IMR-90 (cell line): ENCODE results near the gene MAPK8IP1. TPM values are rescaled to one million over a fixed set of nuclear protein-coding genes. Genes with fewer than 3 reads are reported as not detected.

Experiments
- ATAC-seq: fragments of 200-7000 bp; cut with Tn5 transposase; 2 replicates; pipeline ENCODE4 v1.9.1; 2020; ENCODE audit warnings: low read depth, mild to moderate bottlenecking, moderate library complexity
- BruUV-seq: library from RNA; stranded (reverse); fragments of 400-500 nt; replicated peaks from 2 replicates; lab custom pipeline; 2021; lab: Mats Ljungman, UMichigan
- CTCF ChIA-PET: fragments of 300-600 bp; formaldehyde crosslinking; extraction: SDS; loops from one replicate; lab custom pipeline; 2021; ENCODE audit warnings: antibody characterized with exemption; lab: Yijun Ruan, JAX
- POLR2A ChIA-PET: fragments of 300-600 bp; sonication (Branson Sonifier 250); formaldehyde crosslinking; loops from one replicate; lab custom pipeline; 2022; ENCODE audit warnings: antibody characterized with exemption; ENCODE audit not compliant: unreplicated experiment; lab: Charles Lee
- DNase-seq: peaks from one replicate; pipeline ENCODE4 v3.0.0; 2013
- H2AFZ ChIP-seq: replicated peaks from 2 replicates; pipeline ENCODE3; 2013; ENCODE audit warnings: low read length, mild to moderate bottlenecking; ENCODE audit not compliant: poor library complexity
- H2AK5ac ChIP-seq: 2 replicates; pipeline ENCODE4 v1.6.1; 2013; ENCODE audit warnings: low read depth, low read length, inconsistent platforms
- H2AK9ac ChIP-seq: replicated peaks from 2 replicates; pipeline ENCODE3; 2013; ENCODE audit warnings: mild to moderate bottlenecking, low read depth, low read length, moderate library complexity; ENCODE audit not compliant: poor library complexity
- H2BK120ac ChIP-seq: 2 replicates; pipeline ENCODE4 v1.6.1; 2013; ENCODE audit warnings: low read depth, low read length, inconsistent platforms
- H2BK15ac ChIP-seq: 3 replicates; pipeline ENCODE4 v1.6.1; 2013; ENCODE audit warnings: low read depth, low read length, inconsistent platforms
- H2BK20ac ChIP-seq: 2 replicates; pipeline ENCODE4 v1.6.1; 2013; ENCODE audit warnings: low read depth, mild to moderate bottlenecking, inconsistent platforms, low read length, moderate library complexity
- H2BK5ac ChIP-seq: 2 replicates; pipeline ENCODE4 v1.6.1; 2013; ENCODE audit warnings: mild to moderate bottlenecking, low read depth, low read length, inconsistent platforms; ENCODE audit not compliant: poor library complexity, severe bottlenecking
- H3K14ac ChIP-seq: replicated peaks from 2 replicates; pipeline ENCODE4 v1.6.1; 2013; ENCODE audit warnings: low read depth, low read length, inconsistent platforms
- H3K18ac ChIP-seq: 2 replicates; pipeline ENCODE4 v1.6.1; 2013; ENCODE audit warnings: low read depth, low read length, control low read depth
- H3K23ac ChIP-seq: 2 replicates; pipeline ENCODE4 v1.6.1; 2013; ENCODE audit warnings: low read depth, low read length, inconsistent platforms
- H3K27ac ChIP-seq: 2 replicates; pipeline ENCODE4 v1.5.1; 2013; ENCODE audit warnings: mild to moderate bottlenecking, control low read depth, low read length; ENCODE audit not compliant: insufficient read depth
- H3K27me3 ChIP-seq: 2 replicates; pipeline ENCODE4 v1.6.1; 2013; ENCODE audit warnings: low read length; ENCODE audit not compliant: control insufficient read depth, insufficient read depth
- H3K36me3 ChIP-seq: 2 replicates; pipeline ENCODE4 v1.6.1; 2013; ENCODE audit warnings: low read length, mixed read lengths; ENCODE audit not compliant: control insufficient read depth, insufficient read depth
- H3K4ac ChIP-seq: 2 replicates; pipeline ENCODE4 v1.6.1; 2013; ENCODE audit warnings: low read depth, low read length, inconsistent platforms
- H3K4me1 ChIP-seq: 2 replicates; pipeline ENCODE4 v1.6.1; 2013; ENCODE audit warnings: low read length, mixed read lengths; ENCODE audit not compliant: control insufficient read depth, insufficient read depth
- H3K4me2 ChIP-seq: 2 replicates; pipeline ENCODE4 v1.6.1; 2013; ENCODE audit warnings: low read depth, mild to moderate bottlenecking, control low read depth, low read length, moderate library complexity
- H3K4me3 ChIP-seq: 2 replicates; pipeline ENCODE4 v1.5.1; 2013; ENCODE audit warnings: low read depth, mild to moderate bottlenecking, control low read depth, low read length, moderate library complexity; ENCODE audit not compliant: insufficient read depth
- H3K56ac ChIP-seq: 2 replicates; pipeline ENCODE4 v1.6.1; 2013; ENCODE audit warnings: low read length, inconsistent platforms; ENCODE audit not compliant: insufficient read depth; ENCODE audit errors: extremely low read depth
- H3K79me1 ChIP-seq, 2 experiments: 2 replicates each; pipeline ENCODE4 v1.6.1; 2013; ENCODE audit warnings: low read length in 2 of 2, inconsistent platforms in 1 of 2, low read depth in 1 of 2
- H3K9ac ChIP-seq: 2 replicates; pipeline ENCODE4 v1.6.1; 2013; ENCODE audit warnings: low read depth, low read length, control low read depth
- H3K9me1 ChIP-seq: 2 replicates; pipeline ENCODE4 v1.6.1; 2013; ENCODE audit warnings: low read length, inconsistent platforms; ENCODE audit not compliant: insufficient read depth
- H3K9me3 ChIP-seq: 2 replicates; pipeline ENCODE4 v1.6.1; 2013; ENCODE audit warnings: low read length; ENCODE audit not compliant: control insufficient read depth, insufficient read depth
- H4K20me1 ChIP-seq: 2 replicates; pipeline ENCODE4 v1.6.1; 2013; ENCODE audit warnings: low read length, inconsistent platforms; ENCODE audit not compliant: insufficient read depth
- H4K5ac ChIP-seq: 2 replicates; pipeline ENCODE4 v1.6.1; 2013; ENCODE audit warnings: mild to moderate bottlenecking, low read depth, low read length, control low read depth
- H4K8ac ChIP-seq, 2 experiments: 2 replicates each; pipeline ENCODE4 v1.6.1; 2013; ENCODE audit warnings: low read depth in 2 of 2, low read length in 2 of 2, control low read depth in 1 of 2, inconsistent platforms in 1 of 2
- H4K91ac ChIP-seq: 2 replicates; pipeline ENCODE4 v1.6.1; 2013; ENCODE audit warnings: low read depth, low read length, inconsistent platforms; ENCODE audit not compliant: insufficient read depth
- CEBPB ChIP-seq: IDR thresholded peaks from 2 replicates; pipeline ENCODE4 v1.6.1; 2012; ENCODE audit warnings: low read depth, low read length, improper control_type of control experiment
- WGBS, 2 experiments: methylation state at CpG; one replicate each; pipeline versions ENCODE4 v1.1.5 to v1.1.7; 2013; ENCODE audit warnings: missing lambda C conversion rate in 2 of 2; ENCODE audit not compliant: insufficient read length in 1 of 2; ENCODE audit errors: extremely low coverage in 2 of 2; 5-methylcytosine and 5-hydroxymethylcytosine counted together
- dilution Hi-C: fragments of 300-500 bp; cut with HindIII; formaldehyde crosslinking; loops from one replicate; pipeline ENCODE4 v1.14.3; 2018; ENCODE audit warnings: low sequenced_read_pairs; ENCODE audit not compliant: unreplicated experiment
- in situ Hi-C: fragments of 300-500 bp; cut with MboI; formaldehyde crosslinking; loops from 3 replicates; pipeline ENCODE4 v1.14.3; 2019; ENCODE audit warnings: low sequenced_read_pairs, inconsistent platforms, mixed read lengths
- intact Hi-C: fragments of 100-400 bp; cut with micrococcal nuclease; formaldehyde crosslinking; loops from 2 replicates; pipeline ENCODE4 v1.10.0; 2022
- polyA plus RNA-seq, 3 experiments: library from polyadenylated mRNA; depleted of rRNA; stranded (reverse); fragments of >200 nt; gene quantifications; 2 replicates each; pipeline ENCODE4 v1.2.3, GENCODE V29; 2012; ENCODE audit warnings: low replicate concordance in 1 of 3
- total RNA-seq: library from RNA; depleted of rRNA; stranded (reverse); fragments of >200 nt; gene quantifications from 2 replicates; pipeline ENCODE4 v1.2.3, GENCODE V29; 2012

MAPK8IP1 gene
- total and polyA plus RNA-seq, 2 of the 4 experiments (the other 2 are of a cell fraction) = 6.5 to 9.6 TPM

GRCh38 chr11:45850446-45850845 lies 35.0 kb upstream of the MAPK8IP1 start:
- no peak for ATAC-seq
- Histone ChIP-seq H2AK9ac (no peak overlapping the region), H3K36me3 (peaks cover 2% of the 10 kb centered on the region), H3K79me1 (peaks cover 18 to 70% of the 10 kb centered on the region in 2 experiments), H4K91ac (no peak overlapping the region), H3K27me3 (no peaks in the 10 kb centered on the region), H3K4me3 (no peak overlapping the region), H3K56ac (no peak overlapping the region), H3K9ac (no peak overlapping the region), H3K27ac (no peak overlapping the region), H3K18ac (no peak overlapping the region), H3K9me3 (no peaks in the 10 kb centered on the region), H4K20me1 (peaks cover 44% of the 10 kb centered on the region), H3K23ac (peak overlapping the region; percentile 37; the same call in 1 of the 2 replicates), H3K14ac (no peak overlapping the region), H2BK120ac (no peak overlapping the region), H4K5ac (no peak overlapping the region), H2BK15ac (no peak overlapping the region), H2BK5ac (no peak overlapping the region), H3K4me2 (no peak overlapping the region), H2BK20ac (no peak overlapping the region), H3K4ac (no peak overlapping the region), H2AK5ac (no peak overlapping the region), H3K4me1 (peaks cover 13% of the 10 kb centered on the region), H3K9me1 (peaks cover 12% of the 10 kb centered on the region), H4K8ac (no peak overlapping the region), H2AFZ (no peak overlapping the region)
- BruUV-seq = no TSS peak
- WGBS, 2 experiments = 36% methylated on average over 2 of the region's 2 CpGs; no CpG with 5 or more reads in 1 of the 2 experiments
- POLR2A ChIA-PET = interaction anchor here (0.6 kb wide), 1 partner anchor 9 kb away, joined by 5 read pairs; no protein-coding TSS in a partner anchor
- DNase-seq = peak; percentile 67
- in situ Hi-C loops (no loop called here), dilution Hi-C loops (no loop called here), intact Hi-C loops (no loop called here)
- CTCF ChIA-PET = no interaction called here
- no peak for TF ChIP-seq CEBPB
